Naive thymus-derived CD4-positive, alpha-beta T cell (primary cell): ENCODE data around the gene GPRC5A. TPM values are rescaled to one million over a fixed set of nuclear protein-coding genes. Genes with fewer than 3 reads are reported as not detected.

Experiments used
- ATAC-seq: fragments of 150-1000 bp; cut with Tn5 transposase; 2 replicates; pipeline ENCODE4 v1.10.0; 2021; ENCODE audit warnings: mild to moderate bottlenecking, moderate library complexity
- CTCF ChIA-PET: fragments of 350-600 bp; sonication (Branson Sonifier 250); formaldehyde crosslinking; loops from one replicate; lab custom pipeline; 2021; ENCODE audit warnings: antibody characterized with exemption; lab: Charles Lee
- POLR2A ChIA-PET: fragments of 350-600 bp; sonication (Branson Sonifier 250); formaldehyde crosslinking; loops from one replicate; lab custom pipeline; 2021; ENCODE audit warnings: antibody characterized with exemption, inconsistent platforms; lab: Charles Lee
- DNase-seq, 9 donors: peaks; one replicate each; pipeline versions ENCODE4 v3.0.0 to v3.0.0-alpha.2; 2020 to 2022; ENCODE audit warnings: mixed read lengths in 1 of 9
- H3K27ac ChIP-seq: one replicate; pipeline ENCODE4 v1.7.0; 2013; ENCODE audit warnings: mild to moderate bottlenecking, low read depth, low read length, moderate library complexity
- H3K27me3 ChIP-seq, 2 donors: one replicate each; pipeline ENCODE4 v1.7.0; 2013; ENCODE audit warnings: low read length in 2 of 2, mild to moderate bottlenecking in 2 of 2, moderate library complexity in 2 of 2; ENCODE audit not compliant: control insufficient read depth in 2 of 2, insufficient read depth in 2 of 2
- H3K36me3 ChIP-seq, 3 experiments: 1 replicate in 2 of 3; 2 replicates in 1 of 3; pipeline ENCODE4 v1.7.0; 2013; ENCODE audit warnings: low read length in 3 of 3, mild to moderate bottlenecking in 3 of 3, moderate library complexity in 1 of 3; ENCODE audit not compliant: insufficient read depth in 3 of 3, control insufficient read depth in 2 of 3
- H3K4me1 ChIP-seq, 2 donors: one replicate each; pipeline ENCODE4 v1.7.0; 2013; ENCODE audit warnings: low read length in 2 of 2, mild to moderate bottlenecking in 2 of 2, moderate library complexity in 1 of 2; ENCODE audit not compliant: control insufficient read depth in 2 of 2, insufficient read depth in 2 of 2
- H3K4me3 ChIP-seq: 2 replicates; pipeline ENCODE4 v1.7.0; 2013; ENCODE audit warnings: mild to moderate bottlenecking, low read length
- H3K9me3 ChIP-seq, 3 experiments: 1 replicate in 2 of 3; 2 replicates in 1 of 3; pipeline ENCODE4 v1.7.0; 2013; ENCODE audit warnings: low read length in 3 of 3; ENCODE audit not compliant: control insufficient read depth in 2 of 3
- H3K27ac Mint-ChIP-seq, 9 donors: one replicate each; pipeline ENCODE4 v1.8.0; 2020 to 2022; ENCODE audit warnings: mixed read lengths in 9 of 9, mild to moderate bottlenecking in 8 of 9, moderate library complexity in 5 of 9, inconsistent platforms in 2 of 9
- H3K27me3 Mint-ChIP-seq, 5 donors: one replicate each; pipeline ENCODE4 v1.8.0; 2021 to 2022; ENCODE audit warnings: mixed read lengths in 5 of 5, mild to moderate bottlenecking in 1 of 5
- H3K36me3 Mint-ChIP-seq, 5 donors: one replicate each; pipeline ENCODE4 v1.8.0; 2020 to 2022; ENCODE audit warnings: mixed read lengths in 5 of 5, mild to moderate bottlenecking in 3 of 5, inconsistent platforms in 1 of 5
- H3K4me1 Mint-ChIP-seq, 7 donors: one replicate each; pipeline ENCODE4 v1.8.0; 2020 to 2022; ENCODE audit warnings: mixed read lengths in 7 of 7, mild to moderate bottlenecking in 3 of 7, inconsistent platforms in 1 of 7
- H3K4me3 Mint-ChIP-seq, 10 donors: one replicate each; pipeline ENCODE4 v1.8.0; 2020 to 2022; ENCODE audit warnings: mild to moderate bottlenecking in 10 of 10, mixed read lengths in 10 of 10, moderate library complexity in 6 of 10, inconsistent platforms in 2 of 10
- H3K9me3 Mint-ChIP-seq, 11 donors: one replicate each; pipeline ENCODE4 v1.8.0; 2020 to 2022; ENCODE audit warnings: mixed read lengths in 11 of 11, mild to moderate bottlenecking in 4 of 11, inconsistent platforms in 1 of 11, moderate library complexity in 1 of 11
- intact Hi-C, 2 donors: fragments of 100-400 bp; cut with micrococcal nuclease; formaldehyde crosslinking; loops; one replicate each; pipeline ENCODE4 v1.15.1; 2023
- polyA plus RNA-seq, 2 donors: library from polyadenylated mRNA; unstranded; fragments of 300-500 nt; fragmentation: Illumina TruSeq; gene quantifications; one replicate each; pipeline ENCODE4 v1.2.3, GENCODE V29; 2021
- total RNA-seq, 6 experiments: library from RNA in 5 of 6; stranded (reverse) in 5 of 6; gene quantifications; 1 replicate in 5 of 6; 2 replicates in 1 of 6; pipeline ENCODE4 v1.2.3 and lab custom pipeline; 2021 to 2026

GPRC5A gene
- total and polyA plus RNA-seq, 7 experiments from 2014 or later, result 0.05 to 0.93 (median 0.13) TPM; not detected in 2

GRCh38 chr12:12943586-12944260 lies 52.4 kb downstream of the GPRC5A start:
- Histone ChIP-seq H3K9me3 (no peaks in the 10 kb centered on the region), H3K27me3 (no peaks in the 10 kb centered on the region), H3K27ac (no peak overlapping the region), H3K4me1 (no peaks in the 10 kb centered on the region), H3K4me3 (no peak overlapping the region), H3K36me3 (no peaks in the 10 kb centered on the region)
- ChIA-PET POLR2A (no interaction called here), CTCF (no interaction called here)
- ATAC-seq, result no peak
- DNase-seq, result no peak
- no peak overlapping the region for H3K4me3 Mint-ChIP-seq
- peaks cover 0 to 3% (median 0%) of the 10 kb centered on the region in 7 donors for H3K4me1 Mint-ChIP-seq
- H3K9me3 Mint-ChIP-seq, result no peaks in the 10 kb centered on the region
- peaks cover 0 to 13% (median 0%) of the 10 kb centered on the region in 5 donors for H3K27me3 Mint-ChIP-seq
- intact Hi-C loops, result no loop called here
- H3K36me3 Mint-ChIP-seq, result peaks cover 0 to 4% (median 0%) of the 10 kb centered on the region in 5 donors
- no peak overlapping the region for H3K27ac Mint-ChIP-seq

GRCh38 chr12:12945591-12945990 lies 54.2 kb downstream of the GPRC5A start:
- H3K27ac Mint-ChIP-seq, result no peak overlapping the region
- Histone ChIP-seq H3K9me3 (no peaks in the 10 kb centered on the region), H3K27ac (no peak overlapping the region), H3K4me3 (no peak overlapping the region), H3K27me3 (no peaks in the 10 kb centered on the region), H3K4me1 (no peaks in the 10 kb centered on the region), H3K36me3 (no peaks in the 10 kb centered on the region)
- H3K27me3 Mint-ChIP-seq, result peaks cover 0 to 13% (median 0%) of the 10 kb centered on the region in 5 donors
- peaks cover 0 to 15% (median 0%) of the 10 kb centered on the region in 5 donors for H3K36me3 Mint-ChIP-seq
- DNase-seq (no peak), ATAC-seq (no peak)
- intact Hi-C loops, result no loop called here
- POLR2A ChIA-PET, result no interaction called here
- no peak overlapping the region for H3K4me3 Mint-ChIP-seq
- peaks cover 0 to 1% (median 0%) of the 10 kb centered on the region in 7 donors for H3K4me1 Mint-ChIP-seq
- no peaks in the 10 kb centered on the region for H3K9me3 Mint-ChIP-seq
- CTCF ChIA-PET, result no interaction called here

DNA sequence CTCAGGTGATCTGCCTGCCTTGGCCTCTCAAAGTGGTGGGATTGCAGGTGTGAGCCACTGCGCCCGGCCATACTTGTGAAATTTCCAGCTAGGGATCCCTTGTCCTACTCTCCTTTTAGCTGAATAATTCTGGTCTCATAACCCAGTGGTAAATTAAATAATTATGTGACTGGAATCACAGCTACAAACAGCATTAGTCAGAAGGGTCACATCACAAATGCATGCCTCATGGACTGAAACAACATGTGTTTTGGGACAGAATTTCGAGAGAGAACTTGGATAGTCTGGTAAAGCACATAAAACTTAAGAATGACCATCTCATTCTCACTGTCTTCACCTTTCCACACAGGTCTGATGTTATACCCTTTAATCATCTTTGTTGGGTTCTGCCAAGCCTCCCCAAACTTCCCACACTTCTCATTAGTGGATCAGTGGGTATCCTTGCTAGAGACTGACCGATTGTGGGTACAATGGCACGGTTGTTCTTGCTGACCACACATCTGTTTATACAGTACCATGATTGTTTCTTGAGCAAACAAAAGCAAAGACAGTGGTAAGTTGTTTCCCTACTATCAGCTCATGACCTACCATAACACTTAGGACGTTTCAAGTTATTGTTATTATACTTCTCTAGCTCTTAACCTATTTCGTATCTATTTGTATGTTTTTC lies 55.5 kb downstream of the GPRC5A start:
- intact Hi-C loops, result no loop called here
- POLR2A ChIA-PET, result no interaction called here
- Histone ChIP-seq H3K4me1 (no peaks in the 10 kb centered on the region), H3K36me3 (no peaks in the 10 kb centered on the region), H3K4me3 (no peak overlapping the region), H3K27ac (no peak overlapping the region), H3K9me3 (no peaks in the 10 kb centered on the region), H3K27me3 (no peaks in the 10 kb centered on the region)
- Mint-ChIP-seq H3K27ac (no peak overlapping the region), H3K36me3 (peaks cover 0 to 15% (median 0%) of the 10 kb centered on the region in 5 donors), H3K27me3 (peaks cover 0 to 13% (median 0%) of the 10 kb centered on the region in 5 donors), H3K9me3 (no peaks in the 10 kb centered on the region), H3K4me1 (peaks cover 0 to 1% (median 0%) of the 10 kb centered on the region in 7 donors), H3K4me3 (no peak overlapping the region)
- DNase-seq (no peak), ATAC-seq (no peak)
- CTCF ChIA-PET, result interaction anchor here (0.9 kb wide), 1 partner anchor 30 kb away, joined by 4 read pairs; no protein-coding TSS in a partner anchor

DNA sequence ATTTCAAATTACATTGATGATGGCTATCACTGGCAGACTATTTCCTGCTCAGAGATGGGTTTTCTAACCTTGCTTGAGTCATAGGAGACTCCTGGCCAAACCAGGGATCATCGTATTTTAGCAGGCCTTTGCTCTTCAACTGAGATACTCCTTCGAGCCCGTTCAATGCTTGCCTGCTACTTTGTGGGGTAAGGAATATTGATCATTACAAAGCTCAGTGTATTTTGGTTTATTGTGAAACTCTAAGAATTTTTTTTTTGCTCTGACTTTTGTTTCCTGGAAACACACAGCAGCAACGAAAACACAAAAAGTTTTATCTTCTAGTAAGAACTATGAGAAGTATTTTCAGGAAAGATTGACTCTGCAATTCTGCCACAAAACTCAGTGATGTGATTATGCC lies 56.5 kb downstream of the GPRC5A start:
- H3K27ac ChIP-seq, result no peak overlapping the region
- no peaks in the 10 kb centered on the region for H3K4me1 ChIP-seq
- intact Hi-C loops, result no loop called here
- H3K4me3 ChIP-seq, result no peak overlapping the region
- peaks cover 0 to 13% (median 0%) of the 10 kb centered on the region in 5 donors for H3K27me3 Mint-ChIP-seq
- ChIA-PET CTCF (interaction anchor here (0.6 to 1.2 kb wide), 2 partner anchors 265 to 989 kb away, joined by 3 to 5 read pairs; no protein-coding TSS in a partner anchor), POLR2A (no interaction called here)
- no peak overlapping the region for H3K4me3 Mint-ChIP-seq
- no peak for ATAC-seq
- no peaks in the 10 kb centered on the region for H3K9me3 ChIP-seq
- no peak for DNase-seq
- peaks cover 0 to 15% (median 0%) of the 10 kb centered on the region in 5 donors for H3K36me3 Mint-ChIP-seq
- H3K36me3 ChIP-seq, result no peaks in the 10 kb centered on the region
- H3K27me3 ChIP-seq, result no peaks in the 10 kb centered on the region
- no peak overlapping the region for H3K27ac Mint-ChIP-seq
- H3K9me3 Mint-ChIP-seq, result no peaks in the 10 kb centered on the region
- H3K4me1 Mint-ChIP-seq, result peaks cover 0 to 1% (median 0%) of the 10 kb centered on the region in 7 donors

GRCh38 chr12:12951504-12951903 lies 60.1 kb downstream of the GPRC5A start:
- Histone ChIP-seq H3K27me3 (no peaks in the 10 kb centered on the region), H3K9me3 (no peaks in the 10 kb centered on the region), H3K4me1 (no peaks in the 10 kb centered on the region), H3K4me3 (no peak overlapping the region), H3K36me3 (no peaks in the 10 kb centered on the region), H3K27ac (no peak overlapping the region)
- ATAC-seq (no peak), DNase-seq (no peak)
- POLR2A ChIA-PET, result no interaction called here
- no peak overlapping the region for H3K27ac Mint-ChIP-seq
- H3K9me3 Mint-ChIP-seq, result peaks cover 0 to 3% (median 0%) of the 10 kb centered on the region in 11 donors
- H3K27me3 Mint-ChIP-seq, result peaks cover 0 to 12% (median 0%) of the 10 kb centered on the region in 5 donors
- no peak overlapping the region for H3K4me3 Mint-ChIP-seq
- intact Hi-C loops, result no loop called here
- H3K4me1 Mint-ChIP-seq, result no peaks in the 10 kb centered on the region
- peaks cover 0 to 15% (median 0%) of the 10 kb centered on the region in 5 donors for H3K36me3 Mint-ChIP-seq
- CTCF ChIA-PET, result interaction anchor here (1.0 kb wide), 1 partner anchor 35 kb away, joined by 3 read pairs; no protein-coding TSS in a partner anchor

DNA sequence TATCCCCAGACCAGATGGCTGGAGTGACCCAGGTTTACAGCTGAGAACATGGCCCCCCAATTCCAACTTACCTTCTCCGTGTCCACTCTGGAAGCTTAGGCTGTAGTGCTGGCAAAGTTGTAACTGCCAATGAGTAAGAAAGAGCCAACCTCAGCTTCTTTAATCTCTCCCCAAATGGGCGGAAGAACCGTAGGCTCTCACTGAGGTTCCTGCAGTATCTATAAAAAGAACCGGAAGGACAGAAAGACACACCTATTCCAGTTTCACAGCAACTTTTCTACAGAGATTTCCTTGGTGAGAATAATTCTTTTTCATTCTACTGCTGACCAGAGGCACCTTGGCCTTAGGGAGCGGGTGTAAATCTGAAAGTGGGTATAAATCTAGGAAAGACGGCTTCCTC lies 60.7 kb downstream of the GPRC5A start, which contains the start of gene GPRC5D:
Gene GPRC5D (minus strand): TSS at position 135 of the 400 bp plus-strand sequence. CDS start 1,786 bp downstream, outside the sequence.
- DNase-seq (no peak), ATAC-seq (no peak)
- no peak within 1 kb of the TSS for H3K4me3 Mint-ChIP-seq
- H3K27me3 ChIP-seq, result no peaks in the 10 kb centered on the region
- no peak within 1 kb of the TSS for H3K27ac Mint-ChIP-seq
- peaks cover 0 to 15% (median 0%) of the 10 kb centered on the region in 5 donors for H3K36me3 Mint-ChIP-seq
- CTCF ChIA-PET, result no interaction called here
- peaks cover 0 to 3% (median 0%) of the 10 kb centered on the region in 11 donors for H3K9me3 Mint-ChIP-seq
- no peaks in the 10 kb centered on the region for H3K4me1 ChIP-seq
- intact Hi-C loops, result no loop called here
- H3K4me1 Mint-ChIP-seq, result no peaks in the 10 kb centered on the region
- POLR2A ChIA-PET, result interaction anchor here (0.5 kb wide), 1 partner anchor 408 kb away, joined by 3 read pairs; no protein-coding TSS in a partner anchor
- no peaks in the 10 kb centered on the region for H3K9me3 ChIP-seq
- no peak within 1 kb of the TSS for H3K4me3 ChIP-seq
- no peak within 1 kb of the TSS for H3K27ac ChIP-seq
- H3K36me3 ChIP-seq, result no peaks in the 10 kb centered on the region
- peaks cover 0 to 7% (median 0%) of the 10 kb centered on the region in 5 donors for H3K27me3 Mint-ChIP-seq
